ENCODE results near the gene SCN4B. TPM values are rescaled to one million over a fixed set of nuclear protein-coding genes. Genes with fewer than 3 reads are reported as not detected.

SCN4B gene
- total and polyA plus RNA-seq, 8 donors = 0.61 to 2.9 (median 1.0) TPM

GRCh38 chr11:118143661-118144185 lies 8.9 kb downstream of the SCN4B start:
- no peak for DNase-seq
- Histone ChIP-seq H3K4me3 (no peak overlapping the region), H3K4me1 (no peaks in the 10 kb centered on the region), H3K36me3 (no peaks in the 10 kb centered on the region), H3K27ac (no peak overlapping the region), H3K9me3 (no peaks in the 10 kb centered on the region), H3K27me3 (no peaks in the 10 kb centered on the region)
- FAIRE-seq = no peak
- intact Hi-C loops (cut with DNase I) = no loop called here
- ATAC-seq = no peak
- TF ChIP-seq CTCF (IDR thresholded peaks at IDR 0.05) = no peak
- WGBS, 2 donors = 43 to 54% methylated on average over 12 of the region's 12 CpGs

GRCh38 chr11:118142809-118143208 lies 9.8 kb downstream of the SCN4B start:
- 25% methylated on average over 6 of the region's 6 CpGs for WGBS, 2 donors
- H3K27me3 ChIP-seq = no peaks in the 10 kb centered on the region
- no peak overlapping the region for H3K27ac ChIP-seq
- no peaks in the 10 kb centered on the region for H3K4me1 ChIP-seq
- DNase-seq (no peak), FAIRE-seq (no peak), ATAC-seq (no peak)
- H3K9me3 ChIP-seq = no peaks in the 10 kb centered on the region
- intact Hi-C loops (cut with DNase I) = no loop called here
- H3K4me3 ChIP-seq = no peak overlapping the region
- TF ChIP-seq CTCF (IDR thresholded peaks at IDR 0.05) = no peak
- no peaks in the 10 kb centered on the region for H3K36me3 ChIP-seq

GRCh38 chr11:118142081-118142480 lies 10.5 kb downstream of the SCN4B start:
- H3K4me1 ChIP-seq = no peaks in the 10 kb centered on the region
- no peaks in the 10 kb centered on the region for H3K27me3 ChIP-seq
- DNase-seq = no peak
- no peak for TF ChIP-seq CTCF (IDR thresholded peaks at IDR 0.05)
- H3K27ac ChIP-seq = no peak overlapping the region
- H3K4me3 ChIP-seq = no peak overlapping the region
- intact Hi-C loops (cut with DNase I) = no loop called here
- no peaks in the 10 kb centered on the region for H3K9me3 ChIP-seq
- no peak for FAIRE-seq
- no peaks in the 10 kb centered on the region for H3K36me3 ChIP-seq
- WGBS, 2 donors = 38 to 49% methylated on average over 2 of the region's 2 CpGs
- ATAC-seq = no peak

- ATAC-seq (no peak), FAIRE-seq (no peak), DNase-seq (no peak)
- Histone ChIP-seq H3K4me1 (no peaks in the 10 kb centered on the region), H3K4me3 (no peak overlapping the region), H3K36me3 (no peaks in the 10 kb centered on the region), H3K9me3 (no peaks in the 10 kb centered on the region), H3K27ac (no peak overlapping the region), H3K27me3 (no peaks in the 10 kb centered on the region)
- intact Hi-C loops (cut with DNase I) = no loop called here
- WGBS, 2 donors = 0 to 18% methylated on average over 1 of the region's 1 CpG
- no peak for TF ChIP-seq CTCF (IDR thresholded peaks at IDR 0.05)
Measured at GRCh38 chr11:118139578-118139977, 13.0 kb downstream of the SCN4B start.

- DNase-seq = no peak
- intact Hi-C loops (cut with DNase I) = no loop called here
Measured at GRCh38 chr11:118138839-118139420, 13.7 kb downstream of the SCN4B start.

More at GRCh38 chr11:118138839-118139420, 13.7 kb downstream of the SCN4B start:
- ATAC-seq (no peak), FAIRE-seq (no peak)
- no peaks in the 10 kb centered on the region for H3K9me3 ChIP-seq
- no peak for TF ChIP-seq CTCF (IDR thresholded peaks at IDR 0.05)
- 51 to 52% methylated on average over 10 of the region's 10 CpGs for WGBS, 2 donors
- H3K4me3 ChIP-seq = no peak overlapping the region
- H3K27me3 ChIP-seq = no peaks in the 10 kb centered on the region
- no peaks in the 10 kb centered on the region for H3K36me3 ChIP-seq
- H3K4me1 ChIP-seq = no peaks in the 10 kb centered on the region
- no peak overlapping the region for H3K27ac ChIP-seq
